H9 (cell line): ENCODE measurements around the gene OR2S2. TPM values are rescaled to one million over a fixed set of nuclear protein-coding genes. Genes with fewer than 3 reads are reported as not detected.

Experiments
- DNase-seq: peaks from one replicate; pipeline ENCODE4 v3.0.0-alpha.2; 2017
- H2AFZ ChIP-seq: one replicate; pipeline ENCODE4 v1.6.1; 2013; ENCODE audit warnings: mild to moderate bottlenecking, low read length, control low read depth, moderate library complexity
- H2AK5ac ChIP-seq: 2 replicates; pipeline ENCODE4 v1.6.1; 2013; ENCODE audit warnings: low read length, control low read depth, mixed read lengths; ENCODE audit not compliant: insufficient read length
- H2BK120ac ChIP-seq: one replicate; pipeline ENCODE4 v1.6.1; 2013; ENCODE audit warnings: low read depth, mild to moderate bottlenecking, low read length, control low read depth, inconsistent platforms; ENCODE audit not compliant: poor library complexity, severe bottlenecking
- H2BK12ac ChIP-seq: 2 replicates; pipeline ENCODE4 v1.6.1; 2013; ENCODE audit warnings: low read length, control low read depth, mixed read lengths, low read depth; ENCODE audit not compliant: insufficient read length
- H2BK15ac ChIP-seq: 2 replicates; pipeline ENCODE4 v1.6.1; 2013; ENCODE audit warnings: low read depth, low read length, control low read depth
- H2BK20ac ChIP-seq: one replicate; pipeline ENCODE4 v1.6.1; 2013; ENCODE audit warnings: low read depth, mild to moderate bottlenecking, low read length, control low read depth, inconsistent platforms; ENCODE audit not compliant: poor library complexity, severe bottlenecking
- H2BK5ac ChIP-seq: 2 replicates; pipeline ENCODE4 v1.6.1; 2013; ENCODE audit warnings: low read length, control low read depth, mixed read lengths; ENCODE audit not compliant: insufficient read length
- H3K14ac ChIP-seq: 2 replicates; pipeline ENCODE4 v1.6.1; 2013; ENCODE audit warnings: low read length, control low read depth; ENCODE audit not compliant: insufficient read depth
- H3K18ac ChIP-seq: 2 replicates; pipeline ENCODE4 v1.6.1; 2013; ENCODE audit warnings: low read depth, mild to moderate bottlenecking, mixed read lengths, low read length, control low read depth; ENCODE audit not compliant: insufficient read length
- H3K23ac ChIP-seq: 2 replicates; pipeline ENCODE4 v1.6.1; 2013; ENCODE audit warnings: low read length, control low read depth, mixed read lengths, low read depth; ENCODE audit not compliant: insufficient read length
- H3K23me2 ChIP-seq: 2 replicates; pipeline ENCODE4 v1.6.1; 2013; ENCODE audit warnings: low read depth, mild to moderate bottlenecking, mixed read lengths, low read length, control low read depth; ENCODE audit not compliant: insufficient read length, poor library complexity, severe bottlenecking
- H3K27ac ChIP-seq: 2 replicates; pipeline ENCODE4 v1.5.1; 2013; ENCODE audit warnings: low read length, control low read depth, mixed read lengths, low read depth; ENCODE audit not compliant: insufficient read length
- H3K27me3 ChIP-seq: 2 replicates; pipeline ENCODE4 v1.6.1; 2013; ENCODE audit warnings: low read length, control low read depth, inconsistent platforms; ENCODE audit not compliant: insufficient read depth
- H3K4ac ChIP-seq: 2 replicates; pipeline ENCODE4 v1.6.1; 2013; ENCODE audit warnings: low read depth, mild to moderate bottlenecking, control low read depth, inconsistent platforms, low read length, moderate library complexity
- H3K4me1 ChIP-seq: 2 replicates; pipeline ENCODE4 v1.6.1; 2013; ENCODE audit warnings: low read length, control low read depth, inconsistent platforms; ENCODE audit not compliant: insufficient read depth
- H3K4me2 ChIP-seq: 2 replicates; pipeline ENCODE4 v1.6.1; 2013; ENCODE audit warnings: low read length, control low read depth, mixed read lengths; ENCODE audit not compliant: insufficient read length, insufficient read depth
- H3K56ac ChIP-seq: 2 replicates; pipeline ENCODE4 v1.6.1; 2013; ENCODE audit warnings: low read depth, mild to moderate bottlenecking, mixed read lengths, low read length, control low read depth; ENCODE audit not compliant: insufficient read length
- H3K79me1 ChIP-seq: 2 replicates; pipeline ENCODE4 v1.6.1; 2013; ENCODE audit warnings: low read depth, mild to moderate bottlenecking, moderate library complexity, low read length, control low read depth, inconsistent platforms; ENCODE audit not compliant: insufficient read depth, poor library complexity, severe bottlenecking
- H3K79me2 ChIP-seq: 2 replicates; pipeline ENCODE4 v1.6.1; 2013; ENCODE audit warnings: low read length, control low read depth, inconsistent platforms; ENCODE audit not compliant: insufficient read depth
- H3K9ac ChIP-seq: 2 replicates; pipeline ENCODE4 v1.6.1; 2013; ENCODE audit warnings: low read length, control low read depth, mixed read lengths; ENCODE audit not compliant: insufficient read length; ENCODE audit errors: extremely low read depth
- H3K9me3 ChIP-seq: one replicate; pipeline ENCODE4 v1.6.1; 2013; ENCODE audit warnings: low read depth, low read length, inconsistent platforms; ENCODE audit not compliant: control insufficient read depth
- H3T11ph ChIP-seq: one replicate; pipeline ENCODE4 v1.6.1; 2013; ENCODE audit warnings: mild to moderate bottlenecking, low read length, control low read depth, inconsistent platforms
- H4K20me1 ChIP-seq: one replicate; pipeline ENCODE4 v1.6.1; 2013; ENCODE audit not compliant: control insufficient read depth, insufficient read length, insufficient read depth
- H4K5ac ChIP-seq: 2 replicates; pipeline ENCODE4 v1.6.1; 2013; ENCODE audit warnings: low read depth, mild to moderate bottlenecking, mixed read lengths, low read length, control low read depth; ENCODE audit not compliant: insufficient read length
- H4K8ac ChIP-seq: replicated peaks from 2 replicates; pipeline ENCODE4 v1.6.1; 2013; ENCODE audit warnings: low read length, control low read depth, mixed read lengths, low read depth; ENCODE audit not compliant: insufficient read length
- H4K91ac ChIP-seq: 2 replicates; pipeline ENCODE4 v1.6.1; 2013; ENCODE audit warnings: low read depth, mild to moderate bottlenecking, moderate library complexity, mixed read lengths, low read length, control low read depth; ENCODE audit not compliant: insufficient read length
- H3K27ac Mint-ChIP-seq, 3 experiments: 2 replicates in 2 of 3; 3 replicates in 1 of 3; pipeline ENCODE4 v1.8.0; 2020 to 2021; ENCODE audit warnings: mixed read lengths in 3 of 3, mild to moderate bottlenecking in 1 of 3, moderate library complexity in 1 of 3
- H3K27me3 Mint-ChIP-seq: 2 replicates; pipeline ENCODE4 v1.8.0; 2021; ENCODE audit warnings: low read depth, mild to moderate bottlenecking, moderate library complexity, mixed read lengths
- H3K36me3 Mint-ChIP-seq, 3 experiments: 2 replicates in 2 of 3; 3 replicates in 1 of 3; pipeline ENCODE4 v1.8.0; 2020 to 2021; ENCODE audit warnings: low read depth in 3 of 3, mixed read lengths in 3 of 3; ENCODE audit not compliant: insufficient read depth in 1 of 3
- H3K4me1 Mint-ChIP-seq, 2 experiments: 2 replicates each; pipeline ENCODE4 v1.8.0; 2020; ENCODE audit warnings: mixed read lengths in 2 of 2
- H3K4me3 Mint-ChIP-seq, 2 experiments: 2 replicates in 1 of 2; 3 replicates in 1 of 2; pipeline ENCODE4 v1.8.0; 2020 to 2021; ENCODE audit warnings: mild to moderate bottlenecking in 2 of 2, mixed read lengths in 2 of 2, moderate library complexity in 1 of 2
- H3K9me3 Mint-ChIP-seq, 2 experiments: 2 replicates in 1 of 2; 3 replicates in 1 of 2; pipeline ENCODE4 v1.8.0; 2020; ENCODE audit warnings: mild to moderate bottlenecking in 2 of 2, mixed read lengths in 2 of 2, moderate library complexity in 1 of 2
- WGBS: extraction: QIAGEN DNeasy Blood & Tissue Kit; methylation state at CpG from one replicate; pipeline ENCODE4 v1.1.7; 2013; ENCODE audit warnings: missing lambda C conversion rate, low lambda C conversion rate, mixed read lengths; ENCODE audit not compliant: insufficient read length; ENCODE audit errors: extremely low coverage; 5-methylcytosine and 5-hydroxymethylcytosine counted together
- total RNA-seq: library from RNA; stranded (reverse); gene quantifications from 2 replicates; pipeline ENCODE4 v1.2.1, GENCODE V29; 2021
- TF ChIP-seq, protein P1 (sequence below): fragments of 200-600 bp; sonication (generic); conservative IDR thresholded peaks from 3 replicates; pipeline ENCODE4 v1.8.0; 2021; ENCODE audit warnings: antibody characterized with exemption, mild to moderate bottlenecking

Gene OR2S2
- total RNA-seq, 1 experiment from 2014 or later: not detected

DNA sequence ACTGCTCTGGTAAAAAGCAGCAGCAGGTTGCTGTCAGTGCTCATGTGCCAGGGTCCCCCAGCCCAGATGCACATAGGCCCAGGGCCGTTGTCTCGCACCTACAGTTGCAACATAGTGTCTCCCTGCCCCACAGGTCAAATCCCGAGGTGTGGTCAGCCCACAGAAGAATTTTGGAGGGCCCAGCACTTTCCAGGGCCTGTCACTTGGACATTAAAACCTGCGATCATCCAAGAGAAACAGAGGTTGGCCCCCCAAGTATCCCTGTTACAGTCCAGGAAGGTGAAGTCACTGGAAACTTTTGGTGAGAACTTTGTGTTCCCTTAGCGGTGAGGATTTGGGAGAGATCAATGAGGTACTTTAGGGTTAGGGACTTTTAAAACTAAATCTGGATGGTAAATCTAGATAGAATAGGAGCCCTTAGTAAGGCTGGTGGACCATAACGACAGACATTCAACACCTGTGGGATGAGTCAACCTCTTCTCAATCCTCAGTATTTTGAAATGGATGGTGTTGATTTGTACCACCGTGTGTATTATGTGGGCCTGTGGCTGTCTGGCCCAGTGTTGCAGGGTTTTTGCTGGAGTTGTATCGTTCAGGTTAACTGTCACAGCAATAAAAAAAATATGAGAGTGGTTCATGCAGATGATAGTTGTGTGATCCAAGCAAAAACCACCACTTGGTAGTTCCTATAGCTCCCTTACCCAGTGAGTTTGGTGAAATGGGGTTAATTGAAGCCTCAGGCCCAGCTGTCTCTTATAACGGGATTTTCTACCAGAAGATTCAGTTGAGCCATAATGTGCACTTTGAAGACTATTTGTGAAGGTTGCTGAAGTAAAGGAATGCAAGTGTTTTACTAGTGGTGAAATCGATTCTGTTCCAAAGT lies 19.2 kb downstream of the OR2S2 start:
- Histone ChIP-seq H3K14ac (no peak overlapping the region), H2AK5ac (no peak overlapping the region), H3K27me3 (no peaks in the 10 kb centered on the region; the same call in 1 of the 2 replicates), H3K18ac (no peak overlapping the region), H3K9me3 (no peaks in the 10 kb centered on the region), H3K79me2 (no peaks in the 10 kb centered on the region), H3K79me1 (no peaks in the 10 kb centered on the region), H3K23me2 (no peaks in the 10 kb centered on the region), H4K8ac (no peak overlapping the region), H4K5ac (no peak overlapping the region), H2BK15ac (no peak overlapping the region), H3K27ac (no peak overlapping the region), H3K4me2 (no peak overlapping the region), H3T11ph (no peak overlapping the region), H2BK20ac (no peak overlapping the region), H4K91ac (no peak overlapping the region), H2BK5ac (no peak overlapping the region), H2BK12ac (no peak overlapping the region), H3K4ac (no peak overlapping the region), H3K23ac (no peak overlapping the region), H3K9ac (no peak overlapping the region), H3K4me1 (no peaks in the 10 kb centered on the region), H3K56ac (no peak overlapping the region), H2AFZ (no peak overlapping the region), H4K20me1 (no peaks in the 10 kb centered on the region), H2BK120ac (no peak overlapping the region)
- H3K36me3 Mint-ChIP-seq: no peaks in the 10 kb centered on the region
- DNase-seq: no peak
- no peaks in the 10 kb centered on the region for H3K4me1 Mint-ChIP-seq
- TF ChIP-seq, protein P1, sequence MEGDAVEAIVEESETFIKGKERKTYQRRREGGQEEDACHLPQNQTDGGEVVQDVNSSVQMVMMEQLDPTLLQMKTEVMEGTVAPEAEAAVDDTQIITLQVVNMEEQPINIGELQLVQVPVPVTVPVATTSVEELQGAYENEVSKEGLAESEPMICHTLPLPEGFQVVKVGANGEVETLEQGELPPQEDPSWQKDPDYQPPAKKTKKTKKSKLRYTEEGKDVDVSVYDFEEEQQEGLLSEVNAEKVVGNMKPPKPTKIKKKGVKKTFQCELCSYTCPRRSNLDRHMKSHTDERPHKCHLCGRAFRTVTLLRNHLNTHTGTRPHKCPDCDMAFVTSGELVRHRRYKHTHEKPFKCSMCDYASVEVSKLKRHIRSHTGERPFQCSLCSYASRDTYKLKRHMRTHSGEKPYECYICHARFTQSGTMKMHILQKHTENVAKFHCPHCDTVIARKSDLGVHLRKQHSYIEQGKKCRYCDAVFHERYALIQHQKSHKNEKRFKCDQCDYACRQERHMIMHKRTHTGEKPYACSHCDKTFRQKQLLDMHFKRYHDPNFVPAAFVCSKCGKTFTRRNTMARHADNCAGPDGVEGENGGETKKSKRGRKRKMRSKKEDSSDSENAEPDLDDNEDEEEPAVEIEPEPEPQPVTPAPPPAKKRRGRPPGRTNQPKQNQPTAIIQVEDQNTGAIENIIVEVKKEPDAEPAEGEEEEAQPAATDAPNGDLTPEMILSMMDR: no peak
- no peak overlapping the region for H3K27ac Mint-ChIP-seq
- no CpG with 5 or more reads among the region's 10 CpGs for WGBS
- H3K4me3 Mint-ChIP-seq: no peak overlapping the region
- peaks cover 49% of the 10 kb centered on the region for H3K27me3 Mint-ChIP-seq
- 0 out of 5 replicates have a peak, but pooled peaks cover 0 to 3% of the 10 kb centered on the region in 2 experiments for H3K9me3 Mint-ChIP-seq
